ENCODE measurements around the gene FMO4. TPM values are rescaled to one million over a fixed set of nuclear protein-coding genes. Genes with fewer than 3 reads are reported as not detected.
"Not testable (repeated sequence)": the region's sequence is repeated elsewhere in the genome, so short reads cannot be mapped to it uniquely, and the experiment has no call there.

The FMO4 gene
- total and polyA plus RNA-seq, 3 experiments from 2014 or later = 0.89 to 2.6 (median 1.7) TPM

- H3K27me3 ChIP-seq (ENCODE audit: insufficient read depth, low read length, poor library complexity, severe bottlenecking); H3K9me3 ChIP-seq (ENCODE audit: low read length); H3K9me3 Mint-ChIP-seq; POLR2A ChIA-PET; DNase-seq; H3K27ac Mint-ChIP-seq; H3K27me3 Mint-ChIP-seq; H3K36me3 Mint-ChIP-seq; H3K4me1 Mint-ChIP-seq; H3K4me1 ChIP-seq (ENCODE audit: insufficient read depth, low read length); CTCF ChIA-PET; H3K4me3 ChIP-seq (ENCODE audit: low read length); H3K36me3 ChIP-seq (ENCODE audit: insufficient read depth, low read length); H3K4me3 Mint-ChIP-seq; H3K27ac ChIP-seq (ENCODE audit: low read depth, low read length): not testable (repeated sequence)
These were observed 59.6 kb downstream of the FMO4 start for GRCh38 chr1:171373357-171374122.

GRCh38 chr1:171379846-171380245 is 65.9 kb downstream of the FMO4 start:
- no peaks in the 10 kb centered on the region for H3K27me3 ChIP-seq (ENCODE audit: insufficient read depth, low read length, poor library complexity, severe bottlenecking)
- Mint-ChIP-seq H3K4me3 (no peak overlapping the region), H3K4me1 (no peaks in the 10 kb centered on the region), H3K27ac (no peak overlapping the region), H3K36me3 (peaks cover 0 to 1% (median 0%) of the 10 kb centered on the region in 3 donors), H3K9me3 (peaks cover 0 to 8% (median 5%) of the 10 kb centered on the region in 5 donors), H3K27me3 (peaks cover 4 to 8% of the 10 kb centered on the region in 2 donors)
- no peaks in the 10 kb centered on the region for H3K4me1 ChIP-seq (ENCODE audit: insufficient read depth, low read length)
- H3K4me3 ChIP-seq (ENCODE audit: low read length) = no peak overlapping the region
- H3K9me3 ChIP-seq (ENCODE audit: low read length) = no peaks in the 10 kb centered on the region
- no peak overlapping the region for H3K27ac ChIP-seq (ENCODE audit: low read depth, low read length)
- ChIA-PET CTCF (no interaction called here), POLR2A (interaction anchor here (0.7 kb wide), 1 partner anchor 340 kb away, joined by 7 read pairs; no protein-coding TSS in a partner anchor)
- DNase-seq = no peak
- no peaks in the 10 kb centered on the region for H3K36me3 ChIP-seq (ENCODE audit: insufficient read depth, low read length)

GRCh38 chr1:171381866-171382210 is 67.9 kb downstream of the FMO4 start:
- no peaks in the 10 kb centered on the region for H3K4me1 ChIP-seq (ENCODE audit: insufficient read depth, low read length)
- ChIA-PET CTCF (no interaction called here), POLR2A (no interaction called here)
- H3K27me3 Mint-ChIP-seq = peaks cover 1 to 15% of the 10 kb centered on the region in 2 donors
- H3K9me3 ChIP-seq (ENCODE audit: low read length) = no peaks in the 10 kb centered on the region
- H3K27me3 ChIP-seq (ENCODE audit: insufficient read depth, low read length, poor library complexity, severe bottlenecking) = no peaks in the 10 kb centered on the region
- H3K4me3 ChIP-seq (ENCODE audit: low read length) = no peak overlapping the region
- no peaks in the 10 kb centered on the region for H3K36me3 ChIP-seq (ENCODE audit: insufficient read depth, low read length)
- H3K4me1 Mint-ChIP-seq = no peaks in the 10 kb centered on the region
- H3K27ac Mint-ChIP-seq = no peak overlapping the region
- no peak overlapping the region for H3K27ac ChIP-seq (ENCODE audit: low read depth, low read length)
- peaks cover 0 to 8% (median 5%) of the 10 kb centered on the region in 5 donors for H3K9me3 Mint-ChIP-seq
- H3K36me3 Mint-ChIP-seq = peaks cover 0 to 1% (median 0%) of the 10 kb centered on the region in 3 donors
- no peak overlapping the region for H3K4me3 Mint-ChIP-seq
- no peak for DNase-seq

- Mint-ChIP-seq H3K4me1 (no peaks in the 10 kb centered on the region), H3K4me3 (no peak overlapping the region), H3K27ac (no peak overlapping the region), H3K27me3 (peaks cover 2 to 15% of the 10 kb centered on the region in 2 donors), H3K9me3 (peaks cover 0 to 8% (median 5%) of the 10 kb centered on the region in 5 donors), H3K36me3 (peaks cover 0 to 1% (median 0%) of the 10 kb centered on the region in 3 donors)
- no peaks in the 10 kb centered on the region for H3K4me1 ChIP-seq (ENCODE audit: insufficient read depth, low read length)
- H3K9me3 ChIP-seq (ENCODE audit: low read length) = no peaks in the 10 kb centered on the region
- no peak for DNase-seq
- ChIA-PET CTCF (no interaction called here), POLR2A (no interaction called here)
- no peaks in the 10 kb centered on the region for H3K36me3 ChIP-seq (ENCODE audit: insufficient read depth, low read length)
- H3K27me3 ChIP-seq (ENCODE audit: insufficient read depth, low read length, poor library complexity, severe bottlenecking) = no peaks in the 10 kb centered on the region
- no peak overlapping the region for H3K4me3 ChIP-seq (ENCODE audit: low read length)
- H3K27ac ChIP-seq (ENCODE audit: low read depth, low read length) = no peak overlapping the region
These were observed 70.5 kb downstream of the FMO4 start for GRCh38 chr1:171384496-171384895.

- Histone ChIP-seq H3K4me3 (ENCODE audit: low read length) (no peak overlapping the region), H3K27ac (ENCODE audit: low read depth, low read length) (no peak overlapping the region), H3K27me3 (ENCODE audit: insufficient read depth, low read length, poor library complexity, severe bottlenecking) (no peaks in the 10 kb centered on the region), H3K9me3 (ENCODE audit: low read length) (no peaks in the 10 kb centered on the region), H3K36me3 (ENCODE audit: insufficient read depth, low read length) (no peaks in the 10 kb centered on the region), H3K4me1 (ENCODE audit: insufficient read depth, low read length) (no peaks in the 10 kb centered on the region)
- Mint-ChIP-seq H3K4me1 (no peaks in the 10 kb centered on the region), H3K36me3 (no peaks in the 10 kb centered on the region), H3K27ac (no peak overlapping the region), H3K27me3 (peaks cover 2 to 13% of the 10 kb centered on the region in 2 donors), H3K4me3 (no peak overlapping the region), H3K9me3 (no peaks in the 10 kb centered on the region)
- ChIA-PET CTCF (interaction anchor here (1.2 kb wide), 1 partner anchor 9 kb away, joined by 3 read pairs; no protein-coding TSS in a partner anchor), POLR2A (no interaction called here)
- DNase-seq = no peak
These were observed 75.2 kb downstream of the FMO4 start for GRCh38 chr1:171389171-171389570.

- H3K9me3 ChIP-seq (ENCODE audit: low read length); DNase-seq; H3K36me3 ChIP-seq (ENCODE audit: insufficient read depth, low read length); H3K4me3 ChIP-seq (ENCODE audit: low read length); H3K9me3 Mint-ChIP-seq; H3K27me3 Mint-ChIP-seq; H3K4me1 ChIP-seq (ENCODE audit: insufficient read depth, low read length); H3K36me3 Mint-ChIP-seq; H3K27me3 ChIP-seq (ENCODE audit: insufficient read depth, low read length, poor library complexity, severe bottlenecking); POLR2A ChIA-PET; H3K27ac Mint-ChIP-seq; H3K4me3 Mint-ChIP-seq; H3K27ac ChIP-seq (ENCODE audit: low read depth, low read length); H3K4me1 Mint-ChIP-seq; CTCF ChIA-PET: not testable (repeated sequence)
These were observed 76.8 kb downstream of the FMO4 start for GRCh38 chr1:171390740-171391139.

Other genes starting within 250 kb of the FMO4 start
- not detected for gene FMO3, start 223.3 kb upstream of the FMO4 start, total RNA-seq
- gene FMO3, start 223.3 kb upstream of the FMO4 start, polyA plus RNA-seq = not detected
- not detected for gene FMO2, start 128.9 kb upstream of the FMO4 start, total RNA-seq
- gene FMO2, start 128.9 kb upstream of the FMO4 start, polyA plus RNA-seq = not detected
- gene FMO1, start 65.7 kb upstream of the FMO4 start, total RNA-seq = not detected
- not detected for gene FMO1, start 65.7 kb upstream of the FMO4 start, polyA plus RNA-seq
- 100 to 1,000 TPM; 262 to 275 TPM for gene PRRC2C, start 171.3 kb downstream of the FMO4 start, total RNA-seq
- gene PRRC2C, start 171.3 kb downstream of the FMO4 start, polyA plus RNA-seq = 106 TPM

All from CD8-positive, alpha-beta memory T cell (primary cell).